GM11168 (cell line): ENCODE results near the gene ERO1B.

Source experiments
- in situ Hi-C: fragments of 300-500 bp; cut with MboI; formaldehyde crosslinking; loops from one replicate; pipeline ENCODE4 v1.12.0; 2022; ENCODE audit warnings: low sequenced_read_pairs; ENCODE audit not compliant: unreplicated experiment

Gene ERO1B

DNA sequence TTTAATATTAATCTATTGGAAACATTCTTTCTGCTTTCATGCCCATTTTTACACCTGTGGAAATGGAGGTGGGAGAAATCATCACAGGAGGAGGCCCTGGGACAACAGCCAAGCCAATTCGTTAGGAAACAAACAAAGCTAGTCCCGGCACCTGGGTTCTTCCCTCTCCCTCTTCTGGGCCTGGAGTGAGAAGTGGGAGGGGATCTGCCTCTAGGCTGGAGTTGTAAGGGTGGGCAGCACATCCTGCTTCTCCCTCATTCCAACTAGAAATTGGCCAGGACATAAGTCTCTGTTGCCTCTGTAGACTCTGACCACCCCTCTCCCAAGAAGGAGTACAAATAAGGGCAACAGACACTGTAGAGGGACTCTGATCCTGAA, 20.2 kb upstream of the ERO1B start:
- in situ Hi-C loops, result no loop called here

DNA sequence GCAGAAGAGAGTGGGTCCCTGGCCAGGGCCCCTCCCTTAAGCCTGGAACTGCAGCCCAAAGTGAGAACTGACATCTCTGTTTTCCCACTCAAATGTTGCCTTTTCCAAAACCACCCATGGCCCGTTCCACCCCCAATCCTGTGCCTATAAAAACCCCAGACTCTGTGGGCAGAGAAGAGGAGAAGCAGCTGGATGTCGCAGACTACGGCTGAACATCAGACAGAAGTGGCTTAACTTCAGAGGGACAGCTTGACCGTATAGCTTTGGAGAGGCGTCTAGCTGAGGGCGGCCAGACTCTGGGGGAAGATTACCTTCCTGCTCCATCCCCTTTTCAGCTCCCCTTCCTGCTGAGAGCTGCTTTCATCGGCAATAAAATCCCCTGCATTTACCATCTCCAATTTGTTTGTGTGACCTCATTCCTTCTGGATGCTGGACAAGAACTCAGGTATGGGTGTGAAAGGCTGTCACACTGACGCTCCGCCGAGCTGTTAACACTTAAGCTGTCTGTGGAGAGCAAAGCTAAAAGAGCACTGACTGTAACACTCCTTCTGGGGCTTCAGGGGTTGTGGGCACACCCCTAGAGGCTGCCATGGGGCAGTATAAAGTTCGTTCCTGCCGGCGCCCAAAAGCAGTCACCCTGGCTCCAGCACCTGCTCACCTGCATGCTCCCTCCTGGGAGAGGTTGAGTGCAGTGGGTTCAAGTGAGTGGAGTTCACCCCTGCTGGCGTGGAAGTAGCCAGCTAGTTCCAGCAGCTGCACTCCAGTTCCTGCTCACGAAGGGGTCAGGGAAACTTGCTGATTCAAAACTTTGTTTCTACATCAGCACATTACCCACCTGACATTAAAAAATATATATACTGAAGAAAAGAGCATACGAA, 19.6 kb upstream of the ERO1B start:
- in situ Hi-C loops, result no loop called here

DNA sequence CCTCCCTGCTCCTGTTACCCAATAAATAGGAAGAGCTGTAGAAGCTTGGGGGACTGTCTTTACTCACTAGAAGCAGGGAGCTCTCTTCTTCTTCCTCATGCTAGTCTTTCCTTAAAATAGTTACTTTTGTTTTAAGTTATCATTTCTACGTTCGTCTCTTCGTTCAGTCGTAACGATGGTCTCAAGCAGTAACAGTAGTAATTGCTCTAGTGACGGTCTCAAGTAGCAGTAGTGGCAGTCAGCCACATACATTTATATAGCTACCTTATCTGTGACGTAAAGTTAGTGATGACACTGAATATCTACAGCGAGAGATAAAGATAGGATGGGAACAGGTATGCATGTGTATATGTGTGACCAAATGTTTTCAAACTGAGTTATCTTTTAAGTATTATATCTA, 15.4 kb upstream of the ERO1B start:
- in situ Hi-C loops, result loop anchor here (25.0 kb wide), 1 partner anchor 185 kb away; no protein-coding TSS in a partner anchor

DNA sequence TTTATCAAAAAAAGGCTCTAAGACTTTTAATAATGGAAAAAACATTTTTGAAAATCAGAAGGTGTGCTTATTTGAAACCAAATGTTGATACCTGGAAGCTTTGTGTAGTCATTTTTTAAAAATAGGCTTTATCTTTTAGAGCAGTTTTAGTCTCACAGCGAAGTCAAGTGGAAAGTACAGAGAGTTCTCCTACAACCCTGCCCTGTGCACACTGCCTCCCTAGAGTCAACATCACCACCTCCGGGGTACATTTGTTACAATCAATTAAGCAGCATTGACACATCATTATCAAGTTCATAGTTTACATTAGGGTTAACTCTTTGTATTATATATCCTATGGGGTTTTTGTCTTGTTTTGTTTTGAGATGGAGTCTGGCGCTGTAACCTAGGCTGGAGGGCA, 10.7 kb upstream of the ERO1B start:
- in situ Hi-C loops, result loop anchor here (5.0 to 25.0 kb wide), 2 partner anchors 40 to 180 kb away; no protein-coding TSS in a partner anchor

DNA sequence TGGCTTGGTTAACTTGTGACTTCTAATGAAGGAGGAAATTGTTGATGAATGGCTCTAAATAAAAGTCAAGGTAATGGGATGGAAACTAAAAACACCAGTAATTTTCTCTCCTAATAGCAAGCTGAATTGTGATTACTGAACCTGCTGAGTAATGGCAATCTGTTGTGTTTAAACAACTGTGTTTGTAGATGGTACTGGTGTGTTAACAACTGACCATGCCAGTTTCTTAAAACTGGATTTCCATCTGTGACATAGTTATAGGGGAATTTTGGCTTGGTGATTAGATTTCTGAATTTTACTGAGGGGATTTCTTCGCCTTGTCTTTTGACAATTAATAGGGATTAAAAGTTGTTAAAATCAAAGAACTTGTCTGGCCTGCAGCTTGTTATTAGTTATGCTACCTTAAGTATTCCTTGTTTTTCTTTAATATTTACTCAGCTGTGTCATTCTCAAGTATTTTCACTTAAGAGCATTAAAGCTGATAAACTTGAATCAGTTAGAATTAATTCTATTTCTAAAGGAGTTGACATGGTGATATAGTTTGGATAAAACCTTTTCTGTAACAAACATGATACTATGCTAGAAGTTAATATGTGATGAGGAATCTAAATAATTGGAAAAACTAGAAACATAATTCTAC, 7.9 kb upstream of the ERO1B start:
- in situ Hi-C loops, result loop anchor here (5.0 to 25.0 kb wide), 2 partner anchors 37 to 177 kb away; no protein-coding TSS in a partner anchor

DNA sequence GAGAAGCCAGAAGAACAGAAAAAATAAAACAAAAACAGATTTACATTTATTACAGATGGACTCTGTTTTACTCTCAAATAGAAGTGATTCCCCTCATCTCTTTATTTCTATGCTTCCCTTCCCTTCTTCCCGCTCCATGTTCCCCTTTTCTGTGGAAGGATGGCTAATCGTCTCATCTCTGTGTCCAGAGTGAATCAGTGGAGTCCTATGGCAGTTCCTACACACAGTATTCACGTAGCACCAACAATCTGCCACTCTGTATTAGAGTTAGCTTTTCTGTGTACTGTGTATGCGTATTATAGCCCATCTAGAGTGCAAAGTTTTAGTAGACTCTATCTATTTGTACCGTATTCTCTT, 6.8 kb upstream of the ERO1B start:
- in situ Hi-C loops, result loop anchor here (25.0 kb wide), 1 partner anchor 176 kb away; no protein-coding TSS in a partner anchor

DNA sequence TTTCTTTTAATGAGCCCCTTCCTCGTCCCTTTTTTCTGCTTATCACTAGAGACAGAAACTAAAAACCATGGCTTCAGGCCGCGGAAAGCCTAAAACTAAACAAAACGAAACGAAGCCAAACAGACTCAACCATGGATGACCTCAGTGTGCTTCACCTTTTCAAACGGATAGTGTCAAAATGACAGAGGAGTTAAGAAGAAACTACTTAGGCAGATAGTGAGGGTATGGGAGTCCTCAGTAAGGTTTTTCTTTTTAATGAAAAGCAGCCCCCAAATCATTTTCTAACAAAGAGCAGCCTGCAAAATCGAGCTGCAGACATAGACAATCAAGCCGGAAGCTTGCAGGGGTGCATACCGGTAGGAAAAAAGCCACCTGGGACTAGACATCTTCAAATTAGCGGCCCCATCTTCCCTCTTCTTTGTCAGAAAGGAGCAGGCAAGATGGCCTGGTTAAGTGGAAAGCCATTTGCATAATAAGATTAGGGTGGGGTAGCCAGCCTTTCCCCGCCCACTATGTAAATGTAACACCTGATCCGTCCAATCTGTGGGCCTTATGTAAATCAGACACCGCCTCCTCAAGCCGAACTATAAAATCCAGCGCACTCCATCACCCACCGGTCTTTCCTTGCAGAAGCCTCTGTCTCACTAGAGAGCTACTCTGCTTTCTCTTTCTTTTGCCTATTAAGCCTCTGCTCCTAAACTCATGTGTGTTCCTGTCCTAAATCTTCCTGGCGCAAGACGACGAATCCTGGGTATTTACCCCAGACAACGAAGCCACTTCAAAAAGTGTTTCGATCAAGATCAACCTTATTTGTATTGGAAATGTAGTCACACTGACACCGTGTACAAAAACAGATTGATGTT, 6.2 kb upstream of the ERO1B start:
- in situ Hi-C loops, result loop anchor here (25.0 kb wide), 1 partner anchor 176 kb away; no protein-coding TSS in a partner anchor

DNA sequence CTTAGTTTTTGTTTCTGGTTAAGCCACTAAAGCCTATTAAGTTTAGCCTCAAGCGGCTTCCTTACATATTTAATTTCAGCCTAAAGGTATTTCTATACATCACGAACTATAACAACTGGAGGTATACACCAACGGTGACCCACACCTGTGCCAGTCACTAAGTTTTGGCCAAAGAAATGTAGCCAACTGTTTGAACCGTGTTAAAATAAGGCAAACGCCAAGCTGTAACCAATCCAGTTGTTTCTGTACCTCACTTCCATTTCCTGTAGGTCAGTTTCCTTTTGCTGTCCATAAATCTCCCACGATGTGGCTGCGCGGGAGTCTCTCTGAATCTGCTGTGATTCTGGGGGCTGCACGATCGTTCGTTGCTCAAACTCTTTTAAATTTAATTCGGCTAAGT, 5.6 kb upstream of the ERO1B start:
- in situ Hi-C loops, result loop anchor here (25.0 kb wide), 1 partner anchor 175 kb away; no protein-coding TSS in a partner anchor

DNA sequence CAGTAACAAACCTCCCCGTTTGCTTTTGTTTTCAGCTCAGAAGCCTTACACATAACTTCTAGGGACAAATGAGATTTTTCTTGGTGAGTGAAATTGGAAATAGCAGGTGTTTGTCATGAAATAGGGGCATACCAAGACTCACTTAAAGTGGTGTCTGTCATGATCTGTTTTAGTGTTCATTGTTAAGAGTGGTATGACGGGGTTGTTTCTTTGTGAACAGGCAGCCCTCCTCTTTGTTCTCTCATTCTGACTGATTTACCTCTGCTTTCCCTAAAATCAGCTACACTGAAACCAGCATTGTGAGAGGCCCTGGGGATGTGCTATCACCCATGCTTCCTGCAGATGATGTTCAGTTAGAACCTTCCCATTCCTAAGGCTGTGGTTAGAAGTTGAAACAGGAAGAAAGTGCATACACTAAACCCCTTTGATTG, 2.5 kb upstream of the ERO1B start:
- in situ Hi-C loops, result loop anchor here (25.0 kb wide), 1 partner anchor 172 kb away; no protein-coding TSS in a partner anchor

DNA sequence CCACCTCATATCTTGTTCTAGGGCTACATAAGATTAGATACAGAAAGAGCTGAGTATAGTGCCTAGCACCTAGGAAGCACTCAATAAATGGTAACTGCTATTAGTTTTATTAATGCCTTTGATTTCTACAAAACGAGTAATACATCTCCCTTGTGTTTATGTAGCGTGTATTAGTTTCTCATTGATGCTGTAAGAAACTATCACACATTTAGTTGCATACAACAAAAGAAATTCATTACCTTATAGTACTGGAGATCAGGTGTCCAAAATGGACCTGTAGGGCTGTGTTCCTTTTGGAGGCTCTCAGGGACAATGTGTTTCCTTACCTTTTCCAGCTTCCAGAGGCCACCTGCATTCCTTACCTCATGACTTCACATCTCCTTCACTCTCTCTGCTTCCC, 961 bp upstream of the ERO1B start:
- in situ Hi-C loops, result loop anchor here (25.0 kb wide), 1 partner anchor 170 kb away; no protein-coding TSS in a partner anchor

DNA sequence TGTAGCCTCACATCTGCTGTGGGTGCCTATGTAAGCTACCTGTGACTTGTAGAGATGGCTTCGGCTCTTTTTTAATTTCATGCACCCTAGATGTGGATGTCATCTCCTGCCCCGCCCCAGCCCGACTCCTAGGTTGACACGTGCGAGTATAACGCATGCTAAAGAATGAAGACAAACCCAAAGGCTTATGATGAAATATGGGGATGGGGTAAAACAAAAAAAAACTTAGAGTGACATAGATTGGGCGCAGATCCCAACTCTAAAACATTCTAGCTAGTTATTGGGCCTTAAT, 613 bp upstream of the ERO1B start:
- in situ Hi-C loops, result loop anchor here (25.0 kb wide), 1 partner anchor 170 kb away; no protein-coding TSS in a partner anchor

DNA sequence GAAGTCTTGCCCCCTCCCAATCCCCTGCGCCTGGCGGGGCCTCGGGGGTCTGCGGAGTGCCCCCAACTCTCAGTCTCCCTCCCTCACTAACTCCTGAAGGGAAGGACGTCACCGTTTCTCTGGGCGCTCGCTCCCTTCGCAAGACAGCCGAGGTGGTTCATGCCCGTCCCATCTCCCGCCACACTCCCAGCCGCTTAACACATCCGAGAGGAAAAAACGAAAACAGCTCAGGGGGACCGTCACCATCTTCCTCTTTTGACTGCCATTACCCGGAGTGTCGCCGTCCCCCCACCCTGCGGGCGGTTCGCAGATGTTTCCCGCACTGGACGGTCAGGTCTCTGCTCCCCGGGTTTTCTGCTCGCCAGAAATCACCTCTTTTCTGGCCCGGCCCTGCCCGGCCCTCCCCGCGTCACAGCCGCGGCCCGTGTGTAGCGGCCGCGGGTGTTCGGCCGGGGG, 532 bp downstream of the ERO1B start:
- in situ Hi-C loops, result loop anchor here (25.0 kb wide), 1 partner anchor 169 kb away; no protein-coding TSS in a partner anchor

DNA sequence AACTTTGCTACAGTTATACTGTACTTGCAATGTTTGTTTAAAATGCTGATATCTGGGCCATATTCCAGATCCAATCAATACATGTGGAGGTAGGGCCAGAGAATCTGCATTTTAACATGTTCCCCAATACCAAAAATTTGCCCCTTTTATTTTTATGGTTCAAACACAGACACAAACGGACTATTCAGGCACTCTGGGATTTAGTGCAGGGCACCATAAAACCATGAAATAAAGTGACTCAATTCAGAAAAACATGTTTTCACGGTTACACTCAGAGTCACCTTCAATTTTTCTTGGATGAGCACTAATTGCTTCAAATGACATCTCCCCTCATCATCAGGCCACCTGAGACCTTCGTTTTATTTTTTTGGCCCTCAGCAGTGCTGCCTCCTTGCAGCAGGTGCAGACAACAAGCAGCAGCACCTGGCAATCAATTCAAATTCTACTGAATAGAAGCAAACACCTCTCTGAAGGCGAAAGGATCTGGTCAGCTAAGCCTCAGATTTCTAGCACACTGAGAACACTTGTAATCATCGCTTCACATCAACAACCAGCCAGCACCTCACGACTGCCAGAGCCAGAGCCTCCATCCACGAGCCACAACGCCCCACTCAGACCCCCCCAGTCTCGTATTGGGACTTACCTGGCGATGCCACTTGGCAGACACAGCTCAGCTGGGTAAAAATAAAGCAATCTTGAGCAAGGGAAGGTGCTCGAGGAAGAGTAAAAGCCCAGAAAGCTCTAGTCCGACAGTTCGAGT, 1.1 kb downstream of the ERO1B start:
- in situ Hi-C loops, result loop anchor here (25.0 kb wide), 1 partner anchor 168 kb away; no protein-coding TSS in a partner anchor

DNA sequence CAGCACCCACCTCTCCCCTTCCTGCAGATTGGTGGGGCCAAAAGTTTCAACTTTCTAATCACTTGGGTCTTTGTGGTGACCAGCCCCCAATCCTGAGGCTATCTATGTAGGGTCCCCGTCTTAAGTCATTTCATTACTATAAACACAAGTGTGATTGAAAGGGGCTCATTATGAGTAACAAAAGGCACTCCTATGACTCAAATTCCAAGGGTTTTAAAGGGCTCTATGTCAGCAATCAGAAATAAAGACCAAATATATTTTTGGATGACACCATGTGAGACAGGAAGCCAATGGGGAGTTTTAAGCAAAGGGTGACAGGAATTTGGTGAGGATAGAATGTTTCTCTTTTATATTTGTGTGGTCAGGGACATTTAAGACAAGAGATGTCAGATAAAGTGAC, 6.2 kb downstream of the ERO1B start:
- in situ Hi-C loops, result loop anchor here (25.0 kb wide), 1 partner anchor 163 kb away; no protein-coding TSS in a partner anchor

DNA sequence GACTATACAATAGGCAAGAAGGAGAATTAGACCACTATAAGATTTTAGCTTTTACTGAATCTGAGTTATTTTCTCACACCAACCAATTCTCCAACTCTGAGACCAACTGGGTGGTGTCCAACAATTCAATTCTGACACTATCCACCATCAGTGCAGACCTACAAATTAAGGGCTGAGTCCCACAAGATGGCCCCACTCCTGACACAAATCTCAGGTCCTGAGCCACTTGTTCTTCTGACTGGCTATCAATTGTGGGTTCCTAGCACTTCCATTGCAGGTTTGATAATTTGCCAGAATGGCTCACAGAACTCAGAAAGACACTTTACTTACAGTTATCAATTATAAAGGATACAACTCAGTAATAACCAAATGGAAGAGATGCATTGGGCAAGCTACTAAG, 6.7 kb downstream of the ERO1B start:
- in situ Hi-C loops, result loop anchor here (25.0 kb wide), 1 partner anchor 163 kb away; no protein-coding TSS in a partner anchor

DNA sequence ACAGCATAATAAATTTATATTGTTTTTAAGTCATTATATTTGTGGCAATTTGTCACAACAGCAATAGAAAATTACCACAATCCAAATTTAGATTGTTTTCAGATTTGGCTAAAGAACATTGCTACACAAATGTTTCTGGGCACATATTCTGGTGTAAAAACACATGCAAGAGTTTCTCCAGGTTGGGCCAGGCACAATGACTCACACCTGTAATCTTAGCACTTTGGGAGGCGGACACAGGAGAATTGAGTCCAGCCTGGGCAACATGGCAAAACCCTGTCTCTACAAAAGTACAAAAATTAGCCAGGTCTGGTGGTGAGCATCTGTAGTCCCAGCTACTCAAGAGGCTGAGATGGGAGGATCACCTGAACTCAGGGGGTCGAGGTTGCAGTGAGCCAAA, 8.4 kb downstream of the ERO1B start:
- in situ Hi-C loops, result no loop called here

DNA sequence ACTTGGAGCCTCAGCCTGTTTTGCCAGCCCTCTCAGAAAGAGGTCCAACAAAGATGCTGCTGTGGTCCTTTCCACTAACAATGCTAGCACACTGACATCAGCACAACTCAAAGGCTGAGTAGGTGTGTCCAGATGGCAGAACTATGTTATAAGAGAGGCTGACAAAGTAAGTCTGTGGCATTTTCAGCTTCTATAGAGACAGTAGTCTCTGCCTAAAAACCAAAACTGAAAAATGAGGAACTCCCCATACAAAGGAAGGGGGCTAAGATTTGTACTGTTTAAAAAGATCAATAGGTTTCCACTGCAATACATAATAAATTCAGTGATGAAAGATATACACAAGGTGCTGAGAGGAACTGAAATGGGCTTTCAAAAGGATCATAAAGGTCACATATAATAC, 12.3 kb downstream of the ERO1B start:
- in situ Hi-C loops, result no loop called here

DNA sequence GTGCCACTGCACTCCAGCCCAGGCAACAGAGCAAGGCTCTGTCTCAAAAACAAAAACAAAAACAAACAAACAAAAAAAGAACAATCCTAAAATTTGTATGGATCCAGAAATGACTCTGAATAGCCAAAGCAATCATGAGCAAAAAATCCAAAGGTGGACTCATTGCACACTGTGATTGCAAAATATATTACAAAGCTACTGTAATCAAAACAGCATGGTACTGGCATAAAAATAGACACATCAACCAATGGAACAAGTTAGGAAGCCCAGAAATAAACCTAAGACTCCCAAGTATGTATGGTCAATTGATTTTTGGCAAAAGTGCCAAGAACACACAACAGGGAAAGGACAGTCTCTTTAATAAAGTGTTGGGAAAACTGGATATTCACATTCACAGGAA, 19.9 kb downstream of the ERO1B start:
- in situ Hi-C loops, result no loop called here

DNA sequence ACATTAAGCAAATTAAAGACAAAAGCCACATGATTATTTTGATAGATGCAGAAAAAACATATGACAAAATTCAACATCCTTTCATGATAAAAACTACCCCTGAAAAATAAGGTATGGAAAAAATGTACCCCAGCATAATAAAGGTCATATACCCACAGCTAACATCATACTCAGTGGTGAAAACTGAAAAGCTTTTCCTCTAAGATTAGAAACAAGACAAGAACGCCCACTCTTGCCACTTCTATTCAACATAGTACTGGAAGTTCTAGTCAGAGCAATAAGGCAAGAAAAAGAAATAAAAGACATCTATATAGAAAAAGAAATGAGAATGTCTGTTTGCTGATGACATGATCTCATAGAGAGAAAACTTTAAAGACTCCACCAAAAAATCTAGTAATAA, 20.7 kb downstream of the ERO1B start:
- in situ Hi-C loops, result no loop called here
